ENCODE measurements around the gene INHBE. TPM values are rescaled to one million over a fixed set of nuclear protein-coding genes. Genes with fewer than 3 reads are reported as not detected.

The INHBE gene
- total RNA-seq, 4 donors from 2014 or later, result not detected

Small RNA genes lying within 50 kb of the gene (small RNA-seq; reads per million reads assigned to genes)
- 0 reads per million in 4 donors for gene RNU6-879P

Other genes with a start within 250 kb of the INHBE start
- 1 to 10 TPM in 2 of 4 donors, under 1 TPM in 2; 0.21 to 5.0 (median 2.5) TPM for gene NXPH4, start 238.5 kb upstream of the INHBE start, total RNA-seq
- 100 to 1,000 TPM in 1 of 4 donors, 10 to 100 TPM in 3; 56.1 to 104 (median 76.6) TPM for gene SHMT2, start 225.6 kb upstream of the INHBE start, total RNA-seq
- under 1 TPM; 0.29 to 0.95 (median 0.47) TPM for gene STAC3, start 204.1 kb upstream of the INHBE start, total RNA-seq
- 10 to 100 TPM; 21.7 to 37.6 (median 29.3) TPM for gene R3HDM2, start 24.3 kb upstream of the INHBE start, total RNA-seq
- not detected for gene INHBC, start 20.5 kb upstream of the INHBE start, total RNA-seq
- under 1 TPM in 2 of 4 donors, not detected in 2; 0.09 to 0.48 TPM for gene GLI1, start 4.5 kb downstream of the INHBE start, total RNA-seq
- 10 to 100 TPM in 2 of 4 donors, 1 to 10 TPM in 2; 4.5 to 20.4 (median 11.3) TPM for gene ARHGAP9, start 24.6 kb downstream of the INHBE start, total RNA-seq
- gene MARS1, start 32.8 kb downstream of the INHBE start, total RNA-seq, result 10 to 100 TPM; 54.2 to 94.6 (median 69.6) TPM
- 10 to 100 TPM in 3 of 4 donors, 1 to 10 TPM in 1; 5.1 to 23.3 (median 15.4) TPM for gene DDIT3, start 65.2 kb downstream of the INHBE start, total RNA-seq
- 10 to 100 TPM; 13.8 to 33.2 (median 17.6) TPM for gene MBD6, start 67.5 kb downstream of the INHBE start, total RNA-seq
- gene DCTN2, start 91.9 kb downstream of the INHBE start, total RNA-seq, result 100 to 1,000 TPM; 122 to 175 (median 159) TPM
- under 1 TPM in 3 of 4 donors, not detected in 1; 0.15 to 0.22 (median 0.19) TPM for gene KIF5A, start 94.7 kb downstream of the INHBE start, total RNA-seq
- 10 to 100 TPM; 25.2 to 41.7 (median 33.1) TPM for gene PIP4K2C, start 135.9 kb downstream of the INHBE start, total RNA-seq
- 10 to 100 TPM in 1 of 4 donors, 1 to 10 TPM in 3; 1.6 to 16.6 (median 5.6) TPM for gene DTX3, start 149.5 kb downstream of the INHBE start, total RNA-seq
- 10 to 100 TPM in 1 of 4 donors, 1 to 10 TPM in 2, under 1 TPM in 1; 0.76 to 27.7 (median 6.2) TPM for gene ARHGEF25, start 156.1 kb downstream of the INHBE start, total RNA-seq
- gene B4GALNT1, start 177.9 kb downstream of the INHBE start, total RNA-seq, result under 1 TPM; 0.18 to 0.56 (median 0.23) TPM
- gene OS9, start 238.8 kb downstream of the INHBE start, total RNA-seq, result 100 to 1,000 TPM; 151 to 231 (median 168) TPM